NCI-H446 treated with DMSO at 0.1 percent for 48 hours (cell line): ENCODE results near the gene CLIC4.
"Not testable (repeated sequence)": the region's sequence is repeated elsewhere in the genome, so short reads cannot be mapped to it uniquely, and the experiment has no call there.

ENCODE experiments used
- DNase-seq: peaks from one replicate; lab custom pipeline; 2025; lab: John Stamatoyannopoulos, UW

Gene CLIC4

GRCh38 chr1:24744911-24745710 is at the start of gene CLIC4:
Gene CLIC4, plus strand, starts transcription at chr1:24745447. Its CDS starts 107 bp downstream, at chr1:24745554.
- DNase-seq: peak; percentile 98

GRCh38 chr1:24696041-24696755 is 49.0 kb upstream of the CLIC4 start:
- no peak for DNase-seq

GRCh38 chr1:24696756-24697330 is 48.4 kb upstream of the CLIC4 start:
- no peak for DNase-seq

GRCh38 chr1:24697453-24698001 is 47.7 kb upstream of the CLIC4 start:
- not testable (repeated sequence) for DNase-seq

GRCh38 chr1:24698326-24698725 is 46.9 kb upstream of the CLIC4 start:
- not testable (repeated sequence) for DNase-seq

- DNase-seq: no peak
Measured at GRCh38 chr1:24699628-24700027, 45.6 kb upstream of the CLIC4 start.

GRCh38 chr1:24702511-24703293 is 42.5 kb upstream of the CLIC4 start:
- DNase-seq: peak; percentile 36

GRCh38 chr1:24704411-24705259 is 40.6 kb upstream of the CLIC4 start:
- DNase-seq: no peak

GRCh38 chr1:24705260-24706073 is 39.8 kb upstream of the CLIC4 start:
- no peak for DNase-seq

- DNase-seq: not testable (repeated sequence)
Measured at GRCh38 chr1:24706074-24706389, 39.2 kb upstream of the CLIC4 start.

GRCh38 chr1:24707687-24708086 is 37.6 kb upstream of the CLIC4 start:
- DNase-seq: no peak

GRCh38 chr1:24708938-24709337 is 36.3 kb upstream of the CLIC4 start:
- no peak for DNase-seq

- DNase-seq: no peak
Measured at GRCh38 chr1:24709791-24710441, 35.3 kb upstream of the CLIC4 start.

- DNase-seq: no peak
Measured at GRCh38 chr1:24711329-24711728, 33.9 kb upstream of the CLIC4 start.

- DNase-seq: no peak
Measured at GRCh38 chr1:24713176-24713575, 32.1 kb upstream of the CLIC4 start.

- peak; percentile 30 for DNase-seq
Measured at GRCh38 chr1:24713736-24714135, 31.5 kb upstream of the CLIC4 start.

- no peak for DNase-seq
Measured at GRCh38 chr1:24714859-24715520, 30.3 kb upstream of the CLIC4 start.

- no peak for DNase-seq
Measured at GRCh38 chr1:24715658-24716057, 29.6 kb upstream of the CLIC4 start.
